GM23248 (cell line): ENCODE measurements around the gene ATP8A2. TPM values are rescaled to one million over a fixed set of nuclear protein-coding genes. Genes with fewer than 3 reads are reported as not detected.
A peak's percentile ranks its signal among the peaks of the same experiment; 100 is the strongest.

Source experiments
- DNase-seq: peaks from one replicate; pipeline ENCODE4 v3.0.0-alpha.2; 2015
- H2AFZ ChIP-seq: fragments of 200-600 bp; sonication (generic); 2 replicates; pipeline ENCODE4 v1.6.1; 2016; ENCODE audit warnings: antibody characterized with exemption
- H3F3A ChIP-seq: fragments of 200-600 bp; sonication (generic); 2 replicates; pipeline ENCODE4 v1.6.1; 2016; ENCODE audit warnings: mild to moderate bottlenecking, antibody characterized with exemption, mixed run types; ENCODE audit not compliant: insufficient read depth
- H3K27ac ChIP-seq: fragments of 200-600 bp; sonication (generic); 2 replicates; pipeline ENCODE4 v1.5.1; 2016; ENCODE audit warnings: mild to moderate bottlenecking
- H3K27me3 ChIP-seq: fragments of 200-600 bp; sonication (generic); replicated peaks from 2 replicates; pipeline ENCODE4 v1.6.1; 2016; ENCODE audit warnings: mild to moderate bottlenecking; ENCODE audit not compliant: insufficient read depth
- H3K36me3 ChIP-seq: fragments of 200-600 bp; sonication (generic); 2 replicates; pipeline ENCODE4 v1.6.1; 2016; ENCODE audit warnings: low read depth, mild to moderate bottlenecking
- H3K4me1 ChIP-seq: fragments of 200-600 bp; sonication (generic); 2 replicates; pipeline ENCODE4 v1.6.1; 2016; ENCODE audit warnings: mild to moderate bottlenecking; ENCODE audit not compliant: insufficient read depth
- H3K4me2 ChIP-seq: fragments of 200-600 bp; sonication (generic); one replicate; pipeline ENCODE4 v1.6.1; 2016; ENCODE audit warnings: mild to moderate bottlenecking; ENCODE audit not compliant: unreplicated experiment
- H3K4me3 ChIP-seq: fragments of 200-600 bp; sonication (generic); 2 replicates; pipeline ENCODE4 v1.5.1; 2016; ENCODE audit warnings: mild to moderate bottlenecking
- H3K79me2 ChIP-seq: fragments of 200-600 bp; sonication (generic); 2 replicates; pipeline ENCODE4 v1.6.1; 2016; ENCODE audit warnings: mild to moderate bottlenecking; ENCODE audit not compliant: insufficient read depth
- H3K9ac ChIP-seq: fragments of 200-600 bp; sonication (generic); 2 replicates; pipeline ENCODE4 v1.6.1; 2016; ENCODE audit warnings: mild to moderate bottlenecking
- H3K9me2 ChIP-seq: fragments of 200-600 bp; sonication (generic); 2 replicates; pipeline ENCODE4 v1.6.1; 2016; ENCODE audit warnings: mixed run types, mild to moderate bottlenecking, moderate library complexity; ENCODE audit not compliant: insufficient read depth
- H3K9me3 ChIP-seq: fragments of 200-600 bp; sonication (generic); one replicate; pipeline ENCODE4 v1.6.1; 2017; ENCODE audit warnings: low read depth
- H4K20me1 ChIP-seq: fragments of 200-600 bp; sonication (generic); 2 replicates; pipeline ENCODE4 v1.6.0; 2016; ENCODE audit not compliant: insufficient read depth
- EZH2 ChIP-seq: fragments of 200-600 bp; sonication (generic); IDR thresholded peaks from 2 replicates; pipeline ENCODE4 v1.6.1; 2018; ENCODE audit warnings: antibody characterized with exemption, mild to moderate bottlenecking; ENCODE audit not compliant: insufficient read depth, poor library complexity, severe bottlenecking
- EZH2phosphoT487 ChIP-seq: fragments of 200-600 bp; sonication (generic); IDR thresholded peaks from 2 replicates; pipeline ENCODE4 v1.6.1; 2018; ENCODE audit warnings: antibody characterized with exemption, moderate library complexity, mild to moderate bottlenecking, low read depth; ENCODE audit not compliant: insufficient read depth
- WGBS, 2 experiments: methylation state at CpG; one replicate each; pipeline ENCODE4 v1.1.6; 2015 to 2017; ENCODE audit warnings: low lambda C conversion rate in 2 of 2, low coverage in 1 of 2; ENCODE audit errors: missing lambda C conversion rate in 2 of 2; 5-methylcytosine and 5-hydroxymethylcytosine counted together
- in situ Hi-C: fragments of 300-500 bp; cut with MboI; formaldehyde crosslinking; loops from 2 replicates; pipeline ENCODE4 v1.15.0; 2020
- polyA plus RNA-seq: library from polyadenylated mRNA; unstranded; fragments of >200 nt; fragmentation: Nextera tagmentation; extraction: Ambion mirVana; gene quantifications from 2 replicates; pipeline ENCODE4 v1.2.1, GENCODE V29; 2016
- total RNA-seq: library from RNA; depleted of rRNA; stranded (reverse); fragments of >200 nt; shearing (Covaris generic); gene quantifications from 2 replicates; pipeline ENCODE4 v1.2.3, GENCODE V29; 2014

The ATP8A2 gene
- total and polyA plus RNA-seq, 2 experiments from 2014 or later: under 0.01 to 0.05 TPM

- H3K27ac ChIP-seq: no peak overlapping the region
- H3F3A ChIP-seq: no peaks in the 10 kb centered on the region
- H3K9me2 ChIP-seq: no peaks in the 10 kb centered on the region
- DNase-seq: peak; percentile 14
- peaks cover 69% of the 10 kb centered on the region for H3K27me3 ChIP-seq
- H3K4me3 ChIP-seq: peak overlapping the region; percentile 47; the same call in 1 of the 2 replicates
- TF ChIP-seq EZH2phosphoT487 (0 out of 2 replicates have a peak, but pooled peaks have one; percentile 28), EZH2 (peak; percentile 70)
- H3K79me2 ChIP-seq: no peaks in the 10 kb centered on the region
- no peaks in the 10 kb centered on the region for H3K4me1 ChIP-seq
- in situ Hi-C loops: no loop called here
- H3K9ac ChIP-seq: no peak overlapping the region
- peak overlapping the region; percentile 62; the same call in 1 of the 2 replicates for H2AFZ ChIP-seq
- peak overlapping the region; percentile 65 for H3K4me2 ChIP-seq
- no peaks in the 10 kb centered on the region for H3K9me3 ChIP-seq
- H3K36me3 ChIP-seq: no peaks in the 10 kb centered on the region
- 2 to 5% methylated on average over 53 to 72 of the region's 82 CpGs for WGBS, 2 experiments
- H4K20me1 ChIP-seq: no peaks in the 10 kb centered on the region
Measured at GRCh38 chr13:25372284-25373081, 709 bp downstream of the ATP8A2 start.

GRCh38 chr13:25375727-25376358 is 4.1 kb downstream of the ATP8A2 start:
- peaks cover 44% of the 10 kb centered on the region for H3K27me3 ChIP-seq
- no peaks in the 10 kb centered on the region for H3K36me3 ChIP-seq
- no peaks in the 10 kb centered on the region for H3K9me3 ChIP-seq
- H3K79me2 ChIP-seq: no peaks in the 10 kb centered on the region
- peak; percentile 48 for DNase-seq
- no peak overlapping the region for H3K4me3 ChIP-seq
- H4K20me1 ChIP-seq: no peaks in the 10 kb centered on the region
- WGBS, 2 experiments: 13 to 14% methylated on average over 9 of the region's 9 CpGs
- H3K4me1 ChIP-seq: no peaks in the 10 kb centered on the region
- TF ChIP-seq EZH2 (no peak), EZH2phosphoT487 (no peak)
- no peak overlapping the region for H3K9ac ChIP-seq
- H3K27ac ChIP-seq: no peak overlapping the region
- in situ Hi-C loops: no loop called here
- no peak overlapping the region for H3K4me2 ChIP-seq
- no peaks in the 10 kb centered on the region for H3F3A ChIP-seq
- no peak overlapping the region for H2AFZ ChIP-seq
- no peaks in the 10 kb centered on the region for H3K9me2 ChIP-seq

GRCh38 chr13:25377244-25377962 is 5.6 kb downstream of the ATP8A2 start:
- WGBS, 2 experiments: 41 to 42% methylated on average over 7 of the region's 7 CpGs
- no peak overlapping the region for H2AFZ ChIP-seq
- no peaks in the 10 kb centered on the region for H4K20me1 ChIP-seq
- no peak overlapping the region for H3K4me3 ChIP-seq
- H3F3A ChIP-seq: no peaks in the 10 kb centered on the region
- H3K36me3 ChIP-seq: no peaks in the 10 kb centered on the region
- no peaks in the 10 kb centered on the region for H3K4me1 ChIP-seq
- no peak overlapping the region for H3K4me2 ChIP-seq
- in situ Hi-C loops: no loop called here
- H3K27me3 ChIP-seq: peaks cover 33% of the 10 kb centered on the region
- no peak overlapping the region for H3K27ac ChIP-seq
- no peaks in the 10 kb centered on the region for H3K79me2 ChIP-seq
- H3K9ac ChIP-seq: no peak overlapping the region
- H3K9me3 ChIP-seq: no peaks in the 10 kb centered on the region
- no peaks in the 10 kb centered on the region for H3K9me2 ChIP-seq
- DNase-seq: no peak
- TF ChIP-seq EZH2 (no peak), EZH2phosphoT487 (no peak)

GRCh38 chr13:25378528-25378927 is 6.8 kb downstream of the ATP8A2 start:
- no peaks in the 10 kb centered on the region for H3K79me2 ChIP-seq
- H3K9me3 ChIP-seq: no peaks in the 10 kb centered on the region
- H3K9me2 ChIP-seq: no peaks in the 10 kb centered on the region
- no peaks in the 10 kb centered on the region for H3F3A ChIP-seq
- H2AFZ ChIP-seq: no peak overlapping the region
- TF ChIP-seq EZH2 (no peak), EZH2phosphoT487 (no peak)
- in situ Hi-C loops: no loop called here
- peaks cover 22% of the 10 kb centered on the region for H3K27me3 ChIP-seq
- no peaks in the 10 kb centered on the region for H3K36me3 ChIP-seq
- H3K4me3 ChIP-seq: no peak overlapping the region
- no peak overlapping the region for H3K4me2 ChIP-seq
- H4K20me1 ChIP-seq: no peaks in the 10 kb centered on the region
- no peak overlapping the region for H3K27ac ChIP-seq
- WGBS, 2 experiments: 38 to 39% methylated on average over 5 of the region's 5 CpGs
- DNase-seq: no peak
- no peaks in the 10 kb centered on the region for H3K4me1 ChIP-seq
- no peak overlapping the region for H3K9ac ChIP-seq
